Measurements from ENCODE around the gene WFDC2. TPM values are rescaled to one million over a fixed set of nuclear protein-coding genes. Genes with fewer than 3 reads are reported as not detected.

Gene WFDC2
- total and polyA plus RNA-seq, 2 of the 4 experiments (the other 2 are of a cell fraction), result not detected

DNA sequence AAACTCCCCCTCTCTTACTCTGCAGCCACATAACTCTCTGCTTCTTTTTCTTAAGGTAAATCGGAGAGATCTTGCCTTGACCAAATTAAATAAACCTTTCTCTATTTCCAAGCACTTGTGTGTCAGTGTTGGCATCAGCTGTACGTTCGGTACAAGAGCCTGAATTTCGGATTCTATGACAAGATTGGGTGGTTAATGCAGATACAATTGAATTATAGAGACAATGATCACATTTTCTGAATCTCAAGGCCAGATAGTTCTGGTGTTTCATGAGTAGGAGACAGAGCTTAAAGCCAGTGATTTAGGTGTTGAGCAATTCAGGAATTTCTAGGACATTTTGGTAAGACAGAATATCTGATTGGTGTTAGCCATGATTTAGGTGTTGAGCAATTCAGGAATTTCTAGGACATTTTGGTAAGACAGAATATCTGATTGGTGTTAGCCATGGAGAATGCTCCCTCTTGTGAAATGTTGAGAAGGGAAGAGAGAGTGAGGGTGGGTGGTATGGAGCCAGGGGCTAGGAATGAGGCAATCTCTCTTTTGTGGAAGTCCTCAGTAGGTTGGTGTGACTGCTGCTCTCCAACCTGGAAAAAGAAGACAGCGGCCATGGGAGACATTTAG lies 40.8 kb downstream of the WFDC2 start:
- Histone ChIP-seq H4K5ac (ENCODE audit: low read depth, low read length) (no peak overlapping the region), H2AK9ac (replicated peaks; ENCODE audit: low read depth, low read length, poor library complexity) (no peak overlapping the region), H3K14ac (replicated peaks; ENCODE audit: low read depth, low read length) (no peak overlapping the region), H3K9me1 (ENCODE audit: insufficient read depth, low read length) (no peaks in the 10 kb centered on the region), H3K4me2 (ENCODE audit: low read depth, low read length) (no peak overlapping the region), H2BK120ac (ENCODE audit: low read depth, low read length) (no peak overlapping the region), H3K36me3 (ENCODE audit: control insufficient read depth, insufficient read depth, low read length) (no peaks in the 10 kb centered on the region), H3K56ac (ENCODE audit: extremely low read depth, insufficient read depth, low read length) (no peak overlapping the region), H3K79me1 (ENCODE audit: low read depth in 1 of 2, low read length in 2 of 2) (no peaks in the 10 kb centered on the region), H4K8ac (ENCODE audit: low read depth in 2 of 2, low read length in 2 of 2) (no peak overlapping the region), H3K4me1 (ENCODE audit: control insufficient read depth, insufficient read depth, low read length) (no peaks in the 10 kb centered on the region), H2AFZ (replicated peaks; ENCODE audit: low read length, poor library complexity) (no peak overlapping the region), H3K27me3 (ENCODE audit: control insufficient read depth, insufficient read depth, low read length) (no peaks in the 10 kb centered on the region), H2BK15ac (ENCODE audit: low read depth, low read length) (no peak overlapping the region), H3K9ac (ENCODE audit: low read depth, low read length) (no peak overlapping the region), H2BK20ac (ENCODE audit: low read depth, low read length) (no peak overlapping the region), H2BK5ac (ENCODE audit: low read depth, low read length, poor library complexity, severe bottlenecking) (no peak overlapping the region), H3K27ac (ENCODE audit: insufficient read depth, low read length) (no peak overlapping the region), H3K4me3 (ENCODE audit: insufficient read depth, low read depth, low read length) (no peak overlapping the region), H4K91ac (ENCODE audit: insufficient read depth, low read depth, low read length) (no peak overlapping the region), H3K23ac (ENCODE audit: low read depth, low read length) (no peak overlapping the region), H4K20me1 (ENCODE audit: insufficient read depth, low read length) (no peaks in the 10 kb centered on the region), H3K18ac (ENCODE audit: low read depth, low read length) (no peak overlapping the region), H2AK5ac (ENCODE audit: low read depth, low read length) (no peak overlapping the region), H3K4ac (ENCODE audit: low read depth, low read length) (no peak overlapping the region), H3K9me3 (ENCODE audit: control insufficient read depth, insufficient read depth, low read length) (no peaks in the 10 kb centered on the region)
- no TSS peak for BruUV-seq (replicated peaks)
- ATAC-seq (ENCODE audit: low read depth) (no peak), DNase-seq (no peak)
- in situ Hi-C loops (cut with MboI; ENCODE audit: low sequenced_read_pairs), result no loop called here
- intact Hi-C loops (cut with micrococcal nuclease), result no loop called here
- POLR2A ChIA-PET (ENCODE audit: unreplicated experiment), result no interaction called here
- CTCF ChIA-PET, result no interaction called here
- dilution Hi-C loops (cut with HindIII; ENCODE audit: low sequenced_read_pairs, unreplicated experiment), result no loop called here
- TF ChIP-seq FOS (IDR thresholded peaks at IDR 0.05; ENCODE audit: low read depth, low read length) (no peak), NFE2L2 (IDR thresholded peaks at IDR 0.05; ENCODE audit: low read depth, low read length) (no peak), CEBPB (IDR thresholded peaks at IDR 0.05; ENCODE audit: low read depth, low read length) (no peak), MXI1 (IDR thresholded peaks at IDR 0.05; ENCODE audit: borderline replicate concordance, low read depth, low read length) (no peak), CHD1 (IDR thresholded peaks at IDR 0.05; ENCODE audit: low read depth, low read length) (no peak), RCOR1 (IDR thresholded peaks at IDR 0.05; ENCODE audit: insufficient replicate concordance, low read length) (no peak), MAFK (IDR thresholded peaks at IDR 0.05; ENCODE audit: low read depth, low read length) (no peak), RFX5 (IDR thresholded peaks at IDR 0.05; ENCODE audit: low read depth, low read length) (no peak), SMC3 (IDR thresholded peaks at IDR 0.05; ENCODE audit: low read depth, low read length) (no peak), BHLHE40 (IDR thresholded peaks at IDR 0.05; ENCODE audit: low read depth, low read length) (no peak), RAD21 (IDR thresholded peaks at IDR 0.05; ENCODE audit: low read length) (no peak), MAZ (IDR thresholded peaks at IDR 0.05; ENCODE audit: borderline replicate concordance, low read depth, low read length) (no peak)
- TF ChIP-seq, protein P1, sequence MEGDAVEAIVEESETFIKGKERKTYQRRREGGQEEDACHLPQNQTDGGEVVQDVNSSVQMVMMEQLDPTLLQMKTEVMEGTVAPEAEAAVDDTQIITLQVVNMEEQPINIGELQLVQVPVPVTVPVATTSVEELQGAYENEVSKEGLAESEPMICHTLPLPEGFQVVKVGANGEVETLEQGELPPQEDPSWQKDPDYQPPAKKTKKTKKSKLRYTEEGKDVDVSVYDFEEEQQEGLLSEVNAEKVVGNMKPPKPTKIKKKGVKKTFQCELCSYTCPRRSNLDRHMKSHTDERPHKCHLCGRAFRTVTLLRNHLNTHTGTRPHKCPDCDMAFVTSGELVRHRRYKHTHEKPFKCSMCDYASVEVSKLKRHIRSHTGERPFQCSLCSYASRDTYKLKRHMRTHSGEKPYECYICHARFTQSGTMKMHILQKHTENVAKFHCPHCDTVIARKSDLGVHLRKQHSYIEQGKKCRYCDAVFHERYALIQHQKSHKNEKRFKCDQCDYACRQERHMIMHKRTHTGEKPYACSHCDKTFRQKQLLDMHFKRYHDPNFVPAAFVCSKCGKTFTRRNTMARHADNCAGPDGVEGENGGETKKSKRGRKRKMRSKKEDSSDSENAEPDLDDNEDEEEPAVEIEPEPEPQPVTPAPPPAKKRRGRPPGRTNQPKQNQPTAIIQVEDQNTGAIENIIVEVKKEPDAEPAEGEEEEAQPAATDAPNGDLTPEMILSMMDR (conservative IDR thresholded peaks at IDR 0.05; ENCODE audit: low read depth, low read length), result no peak
- TF ChIP-seq, protein P2, sequence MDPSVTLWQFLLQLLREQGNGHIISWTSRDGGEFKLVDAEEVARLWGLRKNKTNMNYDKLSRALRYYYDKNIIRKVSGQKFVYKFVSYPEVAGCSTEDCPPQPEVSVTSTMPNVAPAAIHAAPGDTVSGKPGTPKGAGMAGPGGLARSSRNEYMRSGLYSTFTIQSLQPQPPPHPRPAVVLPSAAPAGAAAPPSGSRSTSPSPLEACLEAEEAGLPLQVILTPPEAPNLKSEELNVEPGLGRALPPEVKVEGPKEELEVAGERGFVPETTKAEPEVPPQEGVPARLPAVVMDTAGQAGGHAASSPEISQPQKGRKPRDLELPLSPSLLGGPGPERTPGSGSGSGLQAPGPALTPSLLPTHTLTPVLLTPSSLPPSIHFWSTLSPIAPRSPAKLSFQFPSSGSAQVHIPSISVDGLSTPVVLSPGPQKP (IDR thresholded peaks at IDR 0.05; ENCODE audit: borderline replicate concordance, low read depth, low read length), result no peak
- TF ChIP-seq, protein P3, sequence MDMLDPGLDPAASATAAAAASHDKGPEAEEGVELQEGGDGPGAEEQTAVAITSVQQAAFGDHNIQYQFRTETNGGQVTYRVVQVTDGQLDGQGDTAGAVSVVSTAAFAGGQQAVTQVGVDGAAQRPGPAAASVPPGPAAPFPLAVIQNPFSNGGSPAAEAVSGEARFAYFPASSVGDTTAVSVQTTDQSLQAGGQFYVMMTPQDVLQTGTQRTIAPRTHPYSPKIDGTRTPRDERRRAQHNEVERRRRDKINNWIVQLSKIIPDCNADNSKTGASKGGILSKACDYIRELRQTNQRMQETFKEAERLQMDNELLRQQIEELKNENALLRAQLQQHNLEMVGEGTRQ (IDR thresholded peaks at IDR 0.05; ENCODE audit: low read depth, low read length), result no peak
- WGBS, 2 experiments (ENCODE audit: extremely low coverage in 2 of 2, insufficient read length in 1 of 2), result no CpG with 5 or more reads among the region's 5 CpGs

Data from IMR-90 (cell line).